Retinal pigment epithelial cell (primary cell): ENCODE measurements around the gene CTTNBP2.

ENCODE experiments used
- DNase-seq: peaks from one replicate; pipeline ENCODE4 v3.0.0-alpha.2; 2010; ENCODE audit warnings: low read depth
- H3K4me3 ChIP-seq: 2 replicates; pipeline ENCODE4 v1.5.1; 2011; ENCODE audit warnings: mild to moderate bottlenecking, low read length, control low read depth, moderate library complexity
- TF ChIP-seq, protein P1 (sequence below): conservative IDR thresholded peaks from 2 replicates; pipeline ENCODE4 v1.5.1; 2011; ENCODE audit warnings: low read depth, low read length, control low read depth, inconsistent platforms

Gene CTTNBP2

DNA sequence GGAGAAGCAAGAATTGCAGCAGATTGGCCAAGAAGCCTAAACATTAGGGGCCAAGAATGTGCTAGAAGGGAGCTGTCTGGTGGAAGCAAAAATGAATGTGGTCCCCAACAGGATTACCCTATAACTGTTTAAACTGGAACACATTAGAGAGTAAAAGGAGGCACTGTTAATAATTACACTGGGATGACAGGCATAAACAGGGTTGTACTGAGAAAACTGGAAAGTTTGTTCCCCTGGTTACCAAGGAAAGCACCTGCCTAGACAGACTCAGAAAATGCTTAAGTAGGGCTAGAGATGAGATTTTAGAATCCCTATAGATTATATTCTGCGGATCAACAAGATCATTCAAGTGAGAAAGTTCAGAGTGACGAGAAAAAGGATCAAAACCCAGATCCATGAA lies 100.8 kb downstream of the CTTNBP2 start:
- H3K4me3 ChIP-seq: no peak overlapping the region
- TF ChIP-seq, protein P1, sequence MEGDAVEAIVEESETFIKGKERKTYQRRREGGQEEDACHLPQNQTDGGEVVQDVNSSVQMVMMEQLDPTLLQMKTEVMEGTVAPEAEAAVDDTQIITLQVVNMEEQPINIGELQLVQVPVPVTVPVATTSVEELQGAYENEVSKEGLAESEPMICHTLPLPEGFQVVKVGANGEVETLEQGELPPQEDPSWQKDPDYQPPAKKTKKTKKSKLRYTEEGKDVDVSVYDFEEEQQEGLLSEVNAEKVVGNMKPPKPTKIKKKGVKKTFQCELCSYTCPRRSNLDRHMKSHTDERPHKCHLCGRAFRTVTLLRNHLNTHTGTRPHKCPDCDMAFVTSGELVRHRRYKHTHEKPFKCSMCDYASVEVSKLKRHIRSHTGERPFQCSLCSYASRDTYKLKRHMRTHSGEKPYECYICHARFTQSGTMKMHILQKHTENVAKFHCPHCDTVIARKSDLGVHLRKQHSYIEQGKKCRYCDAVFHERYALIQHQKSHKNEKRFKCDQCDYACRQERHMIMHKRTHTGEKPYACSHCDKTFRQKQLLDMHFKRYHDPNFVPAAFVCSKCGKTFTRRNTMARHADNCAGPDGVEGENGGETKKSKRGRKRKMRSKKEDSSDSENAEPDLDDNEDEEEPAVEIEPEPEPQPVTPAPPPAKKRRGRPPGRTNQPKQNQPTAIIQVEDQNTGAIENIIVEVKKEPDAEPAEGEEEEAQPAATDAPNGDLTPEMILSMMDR: no peak
- no peak for DNase-seq

DNA sequence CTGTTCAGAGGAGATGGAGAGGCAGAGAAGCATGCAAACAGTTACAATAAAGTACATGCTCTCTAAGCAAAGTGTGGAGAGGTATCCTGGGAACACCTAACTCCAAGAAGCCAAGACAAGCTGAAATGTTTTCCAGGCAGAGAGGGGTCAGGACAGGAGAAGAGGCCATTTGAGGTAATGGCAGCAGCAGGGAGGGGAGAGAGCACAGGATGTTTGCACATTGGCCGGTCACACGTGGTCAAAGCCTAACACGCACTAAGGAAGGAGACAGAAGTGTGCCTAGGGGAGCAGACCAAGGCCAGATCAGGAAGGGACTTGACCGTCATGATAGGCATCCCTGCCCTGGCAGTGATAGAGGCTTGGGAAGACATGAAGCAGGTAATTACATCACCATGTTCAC lies 101.5 kb downstream of the CTTNBP2 start:
- DNase-seq: no peak
- H3K4me3 ChIP-seq: no peak overlapping the region
- TF ChIP-seq, protein P1: no peak

DNA sequence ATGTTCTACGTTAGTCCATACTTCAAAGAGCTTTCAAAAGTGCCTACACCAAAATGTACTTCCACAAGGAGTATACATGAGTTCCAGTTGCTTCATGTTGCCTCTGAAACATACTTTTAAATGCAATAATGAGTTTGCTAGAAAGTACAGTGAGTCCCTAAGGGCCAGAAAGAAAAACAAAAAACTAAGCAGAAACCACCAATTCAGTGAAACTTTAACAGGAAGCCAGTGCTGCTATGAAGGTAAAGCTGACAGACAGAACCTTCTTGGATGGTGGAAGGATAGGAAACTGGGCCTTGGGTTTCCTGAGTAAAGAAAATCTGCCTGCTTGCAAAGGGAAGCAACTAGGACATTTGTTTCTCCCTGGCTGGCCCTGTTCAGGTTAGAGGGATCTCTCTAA lies 104.2 kb downstream of the CTTNBP2 start:
- TF ChIP-seq, protein P1: no peak
- no peak for DNase-seq
- H3K4me3 ChIP-seq: no peak overlapping the region

GRCh38 chr7:117767951-117768350 lies 105.3 kb downstream of the CTTNBP2 start:
- H3K4me3 ChIP-seq: no peak overlapping the region
- no peak for DNase-seq
- TF ChIP-seq, protein P1: no peak

GRCh38 chr7:117766913-117767312 lies 106.3 kb downstream of the CTTNBP2 start:
- DNase-seq: no peak
- TF ChIP-seq, protein P1: no peak
- H3K4me3 ChIP-seq: no peak overlapping the region

DNA sequence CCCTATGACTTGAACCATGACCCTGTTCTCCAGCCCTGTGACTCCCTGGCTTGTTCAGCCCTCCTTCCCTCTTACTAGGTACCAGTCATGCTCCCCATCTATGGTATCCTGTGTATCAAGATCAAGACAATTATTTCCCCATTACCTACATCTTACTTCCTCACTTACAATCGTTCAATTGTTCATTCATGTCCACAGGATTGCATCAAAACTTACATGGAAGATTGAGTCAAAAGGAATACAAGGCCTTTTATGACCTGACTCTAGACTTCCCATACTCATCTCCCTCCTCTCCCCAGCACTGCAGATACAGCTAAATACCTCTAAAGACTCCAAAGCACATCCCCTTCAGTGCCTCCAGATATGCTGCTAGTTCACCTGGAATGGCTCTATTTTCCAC lies 109.2 kb downstream of the CTTNBP2 start:
- TF ChIP-seq, protein P1: no peak
- H3K4me3 ChIP-seq: no peak overlapping the region
- DNase-seq: no peak

- TF ChIP-seq, protein P1: no peak
- DNase-seq: no peak
These were observed 111.2 kb downstream of the CTTNBP2 start for GRCh38 chr7:117762055-117762454.

More at GRCh38 chr7:117762055-117762454, 111.2 kb downstream of the CTTNBP2 start:
- H3K4me3 ChIP-seq: no peak overlapping the region
